Endothelial cell of umbilical vein (primary cell): ENCODE measurements around the gene ARPC1A. TPM values are rescaled to one million over a fixed set of nuclear protein-coding genes. Genes with fewer than 3 reads are reported as not detected.
A peak's percentile ranks its signal among the peaks of the same experiment; 100 is the strongest.

Experiments
- BruUV-seq: library from RNA; stranded (reverse); fragments of 400-500 nt; replicated peaks from 2 replicates; lab custom pipeline; 2021; lab: Mats Ljungman, UMichigan
- CTCF ChIA-PET: fragments of 300-600, 350-600 bp; sonication (Branson Sonifier 250); formaldehyde crosslinking; loops from one replicate; lab custom pipeline; 2021; ENCODE audit warnings: antibody characterized with exemption, inconsistent platforms; lab: Charles Lee
- POLR2A ChIA-PET: fragments of 300-600, 350-600 bp; sonication (Branson Sonifier 250); formaldehyde crosslinking; loops from one replicate; lab custom pipeline; 2021; ENCODE audit warnings: antibody characterized with exemption, inconsistent platforms; lab: Charles Lee
- DNase-seq: peaks from one replicate; pipeline ENCODE4 v3.0.0-alpha.2; 2011; ENCODE audit warnings: low read depth, low spot score
- FAIRE-seq: peaks from 2 replicates; lab custom pipeline; 2011; peaks lifted over from hg19 to GRCh38; lab: Jason Lieb, UNC
- H2AFZ ChIP-seq: 2 replicates; pipeline ENCODE4 v1.6.0; 2012; ENCODE audit warnings: low read depth, low read length, control low read depth, inconsistent platforms
- H3K27ac ChIP-seq: 2 replicates; pipeline ENCODE4 v1.5.1; 2011; ENCODE audit warnings: low read depth, mild to moderate bottlenecking, control low read depth, low read length, moderate library complexity; ENCODE audit not compliant: insufficient read depth
- H3K27me3 ChIP-seq, 2 experiments: 2 replicates each; pipeline versions ENCODE4 v1.6.0 to v1.6.1; 2011; ENCODE audit warnings: low read length in 2 of 2, mixed read lengths in 1 of 2; ENCODE audit not compliant: control insufficient read depth in 2 of 2, insufficient read depth in 2 of 2
- H3K36me3 ChIP-seq, 2 experiments: 2 replicates in 1 of 2; 3 replicates in 1 of 2; pipeline ENCODE4 v1.5.1; 2011; ENCODE audit warnings: low read length in 2 of 2, mild to moderate bottlenecking in 1 of 2, moderate library complexity in 1 of 2; ENCODE audit not compliant: control insufficient read depth in 2 of 2, insufficient read depth in 2 of 2; ENCODE audit errors: extremely low read depth in 1 of 2
- H3K4me1 ChIP-seq: 3 replicates; pipeline ENCODE4 v1.5.1; 2011; ENCODE audit warnings: mild to moderate bottlenecking, low read length; ENCODE audit not compliant: control insufficient read depth, insufficient read depth; ENCODE audit errors: extremely low read depth
- H3K4me2 ChIP-seq: 2 replicates; pipeline ENCODE4 v1.6.1; 2011; ENCODE audit warnings: low read length, control low read depth, mixed read lengths; ENCODE audit not compliant: insufficient read depth
- H3K4me3 ChIP-seq, 3 experiments: fragments of 200-600 bp in 1 of 3; sonication (generic), shearing (Covaris generic) in 1 of 3; replicated peaks in 1 of 3; 2 replicates each; pipeline ENCODE4 v1.5.1; 2011 to 2016; ENCODE audit warnings: control low read depth in 3 of 3, low read length in 3 of 3, mild to moderate bottlenecking in 2 of 3, inconsistent platforms in 1 of 3, low read depth in 1 of 3, moderate library complexity in 1 of 3; ENCODE audit not compliant: insufficient read depth in 1 of 3
- H3K79me2 ChIP-seq: 2 replicates; pipeline ENCODE4 v1.6.0; 2012; ENCODE audit warnings: low read length, inconsistent platforms; ENCODE audit not compliant: control insufficient read depth, insufficient read depth
- H3K9ac ChIP-seq: replicated peaks from 2 replicates; pipeline ENCODE3; 2011; ENCODE audit warnings: low read length, control low read depth; ENCODE audit not compliant: insufficient read depth; ENCODE audit errors: extremely low read depth
- H3K9me1 ChIP-seq: replicated peaks from 3 replicates; pipeline ENCODE4 v1.6.0; 2011; ENCODE audit warnings: mild to moderate bottlenecking, low read length; ENCODE audit not compliant: control insufficient read depth, insufficient read depth; ENCODE audit errors: extremely low read depth
- H3K9me3 ChIP-seq: replicated peaks from 2 replicates; pipeline ENCODE4 v1.5.1; 2012; ENCODE audit warnings: low read length, inconsistent platforms; ENCODE audit not compliant: control insufficient read depth, insufficient read depth
- H4K20me1 ChIP-seq: replicated peaks from 2 replicates; pipeline ENCODE3; 2011; ENCODE audit warnings: mild to moderate bottlenecking, low read length; ENCODE audit not compliant: control insufficient read depth, insufficient read depth; ENCODE audit errors: extremely low read depth
- CTCF ChIP-seq, 2 donors: IDR thresholded peaks; 1 replicate in 1 of 2; 2 replicates in 1 of 2; pipeline ENCODE4 v1.5.1; 2011; ENCODE audit warnings: low read length in 2 of 2, mild to moderate bottlenecking in 2 of 2, moderate library complexity in 2 of 2, control low read depth in 1 of 2, inconsistent platforms in 1 of 2, low read depth in 1 of 2; ENCODE audit not compliant: insufficient read depth in 1 of 2; ENCODE audit errors: extremely low read depth in 1 of 2
- EZH2 ChIP-seq: IDR thresholded peaks from 2 replicates; pipeline ENCODE4 v1.6.1; 2012; ENCODE audit warnings: borderline replicate concordance, low read depth, mild to moderate bottlenecking, moderate library complexity, low read length, inconsistent platforms; ENCODE audit not compliant: severe bottlenecking
- FOS ChIP-seq: IDR thresholded peaks from 2 replicates; pipeline ENCODE4 v1.6.1; 2011; ENCODE audit warnings: mild to moderate bottlenecking, low read length, moderate library complexity, borderline replicate concordance; ENCODE audit not compliant: insufficient read depth
- GATA2 ChIP-seq: IDR thresholded peaks from 2 replicates; pipeline ENCODE4 v1.7.0; 2011; ENCODE audit warnings: low read depth, mild to moderate bottlenecking, moderate library complexity, mixed read lengths, low read length; ENCODE audit not compliant: insufficient read length, insufficient read depth
- JUN ChIP-seq: IDR thresholded peaks from 2 replicates; pipeline ENCODE4 v1.6.1; 2011; ENCODE audit warnings: borderline replicate concordance, low read depth; ENCODE audit not compliant: insufficient read length, insufficient read depth
- MAX ChIP-seq: IDR thresholded peaks from 2 replicates; pipeline ENCODE4 v1.6.1; 2011; ENCODE audit not compliant: insufficient read depth, insufficient read length
- MYC ChIP-seq: IDR thresholded peaks from one replicate; pipeline ENCODE4 v1.6.1; 2011; ENCODE audit warnings: mild to moderate bottlenecking, low read depth, low read length
- POLR2A ChIP-seq: IDR thresholded peaks from 2 replicates; pipeline ENCODE4 v1.6.1; 2012; ENCODE audit warnings: low read depth, mild to moderate bottlenecking, control low read depth, low read length
- POLR2AphosphoS5 ChIP-seq: IDR thresholded peaks from 2 replicates; pipeline ENCODE4 v1.6.1; 2012; ENCODE audit warnings: low read depth, mild to moderate bottlenecking, control low read depth, low read length, moderate library complexity; ENCODE audit not compliant: insufficient read depth
- dilution Hi-C: fragments of 300-500 bp; cut with MboI; formaldehyde crosslinking; loops from one replicate; pipeline ENCODE4 v1.15.0; 2019; ENCODE audit warnings: low sequenced_read_pairs; ENCODE audit not compliant: extremely low pct_ligation_motif_present
- intact Hi-C: fragments of 100-400 bp; cut with micrococcal nuclease; formaldehyde crosslinking; loops from one replicate; pipeline ENCODE4 v1.10.0; 2022
- polyA plus RNA-seq, 4 experiments: library from polyadenylated mRNA; depleted of rRNA in 3 of 4; stranded (reverse) in 3 of 4; unstranded in 1 of 4; fragments of >200 nt; gene quantifications; 2 replicates each; pipeline versions ENCODE4 v1.2.1 to v1.2.3, GENCODE V29; 2011 to 2012; ENCODE audit warnings: missing spikeins in 1 of 4
- total RNA-seq: library from RNA; stranded (reverse); gene quantifications from 2 replicates; pipeline ENCODE4 v1.2.3, GENCODE V29; 2021

The ARPC1A gene
- total and polyA plus RNA-seq, 2 donors (not counting 3 experiments of a cell fraction or from before 2014, with no cell fraction given) = 200 to 243 TPM

- dilution Hi-C loops (no loop called here), intact Hi-C loops (loop anchor here (2.0 kb wide), 1 partner anchor 13 kb away; no protein-coding TSS in a partner anchor)
- peak overlapping the region; percentile 21 for H3K4me2 ChIP-seq
- H3K9me3 ChIP-seq = no peaks in the 10 kb centered on the region
- DNase-seq = no peak
- no TSS peak for BruUV-seq
- H3K27ac ChIP-seq = no peak overlapping the region
- H3K4me1 ChIP-seq = peaks cover 16% of the 10 kb centered on the region
- H3K9ac ChIP-seq = no peak overlapping the region
- no peaks in the 10 kb centered on the region for H4K20me1 ChIP-seq
- H3K4me3 ChIP-seq = no peak overlapping the region
- H3K36me3 ChIP-seq = peaks cover 24 to 46% of the 10 kb centered on the region in 2 experiments
- no peak overlapping the region for H2AFZ ChIP-seq
- TF ChIP-seq GATA2 (no peak), MYC (no peak), FOS (no peak), JUN (no peak), POLR2AphosphoS5 (no peak), EZH2 (no peak), MAX (no peak), POLR2A (no peak), CTCF (IDR thresholded peaks at IDR 0.05; ENCODE audit: extremely low read depth in 1 of 2, insufficient read depth in 1 of 2, low read depth in 1 of 2, low read length in 2 of 2) (no peak)
- CTCF ChIA-PET = interaction anchor here (0.9 to 3.7 kb wide), 2 partner anchors 9 to 27 kb away, joined by 3 to 11 read pairs; no protein-coding TSS in a partner anchor
- FAIRE-seq = no peak
- no peaks in the 10 kb centered on the region for H3K9me1 ChIP-seq
- H3K27me3 ChIP-seq = no peaks in the 10 kb centered on the region
- H3K79me2 ChIP-seq = peaks cover 5% of the 10 kb centered on the region
- POLR2A ChIA-PET = interaction anchor here (0.7 kb wide), 1 partner anchor 452 kb away, joined by 3 read pairs; no protein-coding TSS in a partner anchor
Measured at GRCh38 chr7:99392046-99392445, 66.3 kb downstream of the ARPC1A start.
